GM18499 (cell line): ENCODE data around the gene HTRA2.

Source experiments
- ATAC-seq: cut with Tn5 transposase; IDR thresholded peaks from one replicate; pipeline ENCODE4 v1.9.1; 2021; ENCODE audit warnings: moderate number of reproducible peaks; ENCODE audit not compliant: insufficient read depth, unreplicated experiment

Gene HTRA2

DNA sequence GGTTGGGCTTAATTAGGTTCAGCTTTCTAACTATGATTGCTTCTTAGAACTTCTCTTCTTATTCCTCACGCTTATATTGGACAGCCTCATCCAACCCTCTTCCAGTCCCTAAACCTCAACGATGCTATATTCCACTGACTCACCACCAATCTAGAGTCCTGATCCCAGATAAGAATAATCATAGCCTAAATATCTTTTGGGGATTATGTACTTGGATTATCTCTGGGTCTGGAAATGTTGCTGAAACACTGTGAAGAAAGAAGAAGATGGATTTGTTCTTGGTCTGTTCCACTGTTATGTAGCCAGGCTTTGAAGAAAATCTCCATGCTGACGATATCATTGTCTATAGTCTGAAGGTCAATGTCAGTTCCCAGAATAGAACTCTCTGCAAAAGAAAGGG, 51.7 kb downstream of the HTRA2 start:
- no peak for ATAC-seq

GRCh38 chr2:74582184-74582583, 52.5 kb downstream of the HTRA2 start:
- no peak for ATAC-seq
